Fibroblast of the aortic adventitia (primary cell): ENCODE measurements around the gene ADK. TPM values are rescaled to one million over a fixed set of nuclear protein-coding genes. Genes with fewer than 3 reads are reported as not detected.

Source experiments
- DNase-seq: peaks from one replicate; pipeline ENCODE4 v3.0.0-alpha.2; 2010; ENCODE audit warnings: low read depth
- H3K4me3 ChIP-seq: 2 replicates; pipeline ENCODE4 v1.5.1; 2011; ENCODE audit warnings: low read depth, mild to moderate bottlenecking, control low read depth, low read length, moderate library complexity
- total RNA-seq: library from RNA; depleted of rRNA; stranded (reverse); fragments of >200 nt; gene quantifications from 2 replicates; pipeline ENCODE4 v1.2.3, GENCODE V29; 2012; ENCODE audit warnings: low replicate concordance
- TF ChIP-seq, protein P1 (sequence below): IDR thresholded peaks from 2 replicates; pipeline ENCODE4 v1.5.1; 2011; ENCODE audit warnings: mild to moderate bottlenecking, low read length, control low read depth, inconsistent platforms; ENCODE audit not compliant: insufficient read depth

The ADK gene
- total RNA-seq, 1 donor, result 96.8 TPM

DNA sequence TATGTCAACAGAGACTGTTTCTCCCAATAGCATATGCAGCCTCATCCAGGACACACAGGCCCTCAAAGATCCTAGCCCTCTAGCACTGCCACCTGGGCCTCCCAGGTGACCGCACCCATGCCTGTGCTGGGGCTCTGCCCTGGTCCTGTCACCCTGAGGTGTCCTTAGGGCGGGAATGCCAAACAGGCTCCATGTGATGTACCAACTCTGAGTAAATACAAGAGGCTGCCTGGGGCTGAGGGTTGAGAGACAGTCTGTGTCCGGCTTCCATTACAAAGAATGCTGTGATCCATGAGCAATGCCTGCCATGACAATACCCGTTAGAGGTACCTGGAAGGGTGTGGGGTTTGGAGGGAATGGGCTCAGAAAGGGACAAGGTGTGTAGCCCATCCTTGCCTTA, 592.4 kb downstream of the ADK start:
- no peak overlapping the region for H3K4me3 ChIP-seq
- DNase-seq, result no peak
- TF ChIP-seq, protein P1, sequence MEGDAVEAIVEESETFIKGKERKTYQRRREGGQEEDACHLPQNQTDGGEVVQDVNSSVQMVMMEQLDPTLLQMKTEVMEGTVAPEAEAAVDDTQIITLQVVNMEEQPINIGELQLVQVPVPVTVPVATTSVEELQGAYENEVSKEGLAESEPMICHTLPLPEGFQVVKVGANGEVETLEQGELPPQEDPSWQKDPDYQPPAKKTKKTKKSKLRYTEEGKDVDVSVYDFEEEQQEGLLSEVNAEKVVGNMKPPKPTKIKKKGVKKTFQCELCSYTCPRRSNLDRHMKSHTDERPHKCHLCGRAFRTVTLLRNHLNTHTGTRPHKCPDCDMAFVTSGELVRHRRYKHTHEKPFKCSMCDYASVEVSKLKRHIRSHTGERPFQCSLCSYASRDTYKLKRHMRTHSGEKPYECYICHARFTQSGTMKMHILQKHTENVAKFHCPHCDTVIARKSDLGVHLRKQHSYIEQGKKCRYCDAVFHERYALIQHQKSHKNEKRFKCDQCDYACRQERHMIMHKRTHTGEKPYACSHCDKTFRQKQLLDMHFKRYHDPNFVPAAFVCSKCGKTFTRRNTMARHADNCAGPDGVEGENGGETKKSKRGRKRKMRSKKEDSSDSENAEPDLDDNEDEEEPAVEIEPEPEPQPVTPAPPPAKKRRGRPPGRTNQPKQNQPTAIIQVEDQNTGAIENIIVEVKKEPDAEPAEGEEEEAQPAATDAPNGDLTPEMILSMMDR, result no peak

GRCh38 chr10:74745449-74745848, 594.4 kb downstream of the ADK start:
- TF ChIP-seq, protein P1, result no peak
- no peak for DNase-seq
- H3K4me3 ChIP-seq, result no peak overlapping the region

GRCh38 chr10:74746813-74747212, 595.8 kb downstream of the ADK start:
- DNase-seq, result no peak
- TF ChIP-seq, protein P1, result no peak
- H3K4me3 ChIP-seq, result no peak overlapping the region

- TF ChIP-seq, protein P1, result no peak
- DNase-seq, result no peak
- H3K4me3 ChIP-seq, result no peak overlapping the region
Observed at GRCh38 chr10:74748468-74749031, 597.5 kb downstream of the ADK start.

- no peak overlapping the region for H3K4me3 ChIP-seq
- no peak for DNase-seq
- TF ChIP-seq, protein P1, result no peak
Observed at GRCh38 chr10:74750848-74751274, 599.8 kb downstream of the ADK start.

DNA sequence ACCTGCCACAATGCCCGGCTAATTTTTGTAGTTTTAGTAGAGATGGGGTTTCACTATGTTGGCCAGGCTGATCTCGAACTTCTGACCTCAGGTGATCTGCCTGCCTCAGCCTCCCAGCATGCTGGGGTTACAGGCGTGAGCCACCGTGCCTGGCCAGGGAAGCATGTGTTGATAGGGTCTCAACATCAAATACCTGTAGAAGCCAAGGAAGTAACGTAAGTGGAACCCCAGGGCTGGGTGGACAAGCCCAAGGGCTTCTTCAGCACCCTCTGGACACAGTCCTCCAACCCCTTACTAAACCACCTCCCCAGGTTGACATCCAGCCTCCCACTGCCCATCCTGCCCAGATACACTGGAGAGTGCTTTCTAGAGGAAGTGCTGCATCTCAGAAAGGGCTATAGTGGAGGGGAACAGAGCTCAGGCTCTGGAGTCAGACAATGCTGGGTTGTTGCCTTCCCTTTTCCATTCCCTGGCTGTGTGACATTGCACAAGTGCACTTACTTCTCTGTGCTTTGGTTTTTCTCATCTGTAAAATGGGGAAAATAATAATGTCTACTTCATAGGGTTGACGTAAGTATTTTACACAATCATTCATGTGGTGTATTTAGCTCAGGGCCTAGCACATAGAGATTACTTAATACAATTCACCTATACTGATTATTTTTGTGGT, 601.5 kb downstream of the ADK start:
- no peak for DNase-seq
- TF ChIP-seq, protein P1, result no peak
- no peak overlapping the region for H3K4me3 ChIP-seq
